Measurements from ENCODE around the gene CELF6. TPM values are rescaled to one million over a fixed set of nuclear protein-coding genes. Genes with fewer than 3 reads are reported as not detected.

CELF6 gene
- polyA plus RNA-seq, 1 donor from 2014 or later: 68.6 TPM

- Histone ChIP-seq H3K4me3 (ENCODE audit: low read length) (no peak overlapping the region), H3K27ac (ENCODE audit: low read length) (no peak overlapping the region), H3F3A (ENCODE audit: insufficient read depth, low read length, poor library complexity, severe bottlenecking) (no peaks in the 10 kb centered on the region), H3K9me2 (ENCODE audit: insufficient read depth, low read length) (no peaks in the 10 kb centered on the region), H2AFZ (ENCODE audit: low read depth, low read length) (no peak overlapping the region), H3K9ac (ENCODE audit: low read length) (no peak overlapping the region), H3K36me3 (ENCODE audit: insufficient read depth, low read length) (no peaks in the 10 kb centered on the region), H3K27me3 (ENCODE audit: insufficient read depth, low read depth, low read length) (no peaks in the 10 kb centered on the region), H3K4me2 (ENCODE audit: low read length) (no peak overlapping the region), H3K9me3 (ENCODE audit: low read length) (no peaks in the 10 kb centered on the region), H3K79me2 (replicated peaks; ENCODE audit: insufficient read depth, low read length) (no peaks in the 10 kb centered on the region), H4K20me1 (ENCODE audit: insufficient read depth) (no peaks in the 10 kb centered on the region)
- TF ChIP-seq REST (IDR thresholded peaks at IDR 0.05; ENCODE audit: borderline replicate concordance): no peak
- TF ChIP-seq, protein P1, sequence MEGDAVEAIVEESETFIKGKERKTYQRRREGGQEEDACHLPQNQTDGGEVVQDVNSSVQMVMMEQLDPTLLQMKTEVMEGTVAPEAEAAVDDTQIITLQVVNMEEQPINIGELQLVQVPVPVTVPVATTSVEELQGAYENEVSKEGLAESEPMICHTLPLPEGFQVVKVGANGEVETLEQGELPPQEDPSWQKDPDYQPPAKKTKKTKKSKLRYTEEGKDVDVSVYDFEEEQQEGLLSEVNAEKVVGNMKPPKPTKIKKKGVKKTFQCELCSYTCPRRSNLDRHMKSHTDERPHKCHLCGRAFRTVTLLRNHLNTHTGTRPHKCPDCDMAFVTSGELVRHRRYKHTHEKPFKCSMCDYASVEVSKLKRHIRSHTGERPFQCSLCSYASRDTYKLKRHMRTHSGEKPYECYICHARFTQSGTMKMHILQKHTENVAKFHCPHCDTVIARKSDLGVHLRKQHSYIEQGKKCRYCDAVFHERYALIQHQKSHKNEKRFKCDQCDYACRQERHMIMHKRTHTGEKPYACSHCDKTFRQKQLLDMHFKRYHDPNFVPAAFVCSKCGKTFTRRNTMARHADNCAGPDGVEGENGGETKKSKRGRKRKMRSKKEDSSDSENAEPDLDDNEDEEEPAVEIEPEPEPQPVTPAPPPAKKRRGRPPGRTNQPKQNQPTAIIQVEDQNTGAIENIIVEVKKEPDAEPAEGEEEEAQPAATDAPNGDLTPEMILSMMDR (IDR thresholded peaks at IDR 0.05; ENCODE audit: poor library complexity, severe bottlenecking): no peak
- TF ChIP-seq SMC3 (conservative IDR thresholded peaks at IDR 0.05; ENCODE audit: poor library complexity): no peak
- TF ChIP-seq MXI1 (conservative IDR thresholded peaks at IDR 0.05; ENCODE audit: poor library complexity, severe bottlenecking): no peak
- TF ChIP-seq TAF1 (IDR thresholded peaks at IDR 0.05; ENCODE audit: low read depth): no peak
- no peak for TF ChIP-seq POLR2AphosphoS5 (IDR thresholded peaks at IDR 0.05)
- no peak for TF ChIP-seq RAD21 (conservative IDR thresholded peaks at IDR 0.05)
- TF ChIP-seq EZH2 (IDR thresholded peaks at IDR 0.05; ENCODE audit: borderline replicate concordance, insufficient read depth, low read length, poor library complexity, severe bottlenecking): no peak
- TF ChIP-seq EP300 (conservative IDR thresholded peaks at IDR 0.05; ENCODE audit: poor library complexity, severe bottlenecking): no peak
Measured at GRCh38 chr15:72239652-72240051, 80.3 kb downstream of the CELF6 start.

DNA sequence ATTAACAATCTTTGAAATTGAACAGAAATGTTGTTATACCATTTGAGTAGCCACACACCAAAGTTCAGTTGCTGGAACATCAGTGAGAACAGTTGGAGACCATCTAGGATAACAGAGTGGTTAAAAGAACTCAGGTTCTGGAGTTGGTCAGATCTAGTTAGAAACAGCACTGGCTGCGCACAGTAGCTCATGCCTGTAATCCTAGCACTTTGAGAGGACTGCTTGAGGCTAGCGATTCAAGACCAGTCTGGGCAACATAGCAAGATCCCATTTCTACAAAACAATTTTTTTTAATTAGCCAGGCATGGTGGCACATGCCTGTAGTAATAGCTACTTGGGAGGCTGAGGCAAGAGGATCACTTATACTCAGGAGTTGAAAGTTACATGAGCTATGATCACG lies 81.4 kb downstream of the CELF6 start:
- no peaks in the 10 kb centered on the region for H4K20me1 ChIP-seq (ENCODE audit: insufficient read depth)
- H3K4me2 ChIP-seq (ENCODE audit: low read length): no peak overlapping the region
- no peaks in the 10 kb centered on the region for H3K79me2 ChIP-seq (replicated peaks; ENCODE audit: insufficient read depth, low read length)
- no peaks in the 10 kb centered on the region for H3K27me3 ChIP-seq (ENCODE audit: insufficient read depth, low read depth, low read length)
- no peak overlapping the region for H3K27ac ChIP-seq (ENCODE audit: low read length)
- H3K9ac ChIP-seq (ENCODE audit: low read length): no peak overlapping the region
- H3K36me3 ChIP-seq (ENCODE audit: insufficient read depth, low read length): no peaks in the 10 kb centered on the region
- no peak overlapping the region for H2AFZ ChIP-seq (ENCODE audit: low read depth, low read length)
- TF ChIP-seq RAD21 (conservative IDR thresholded peaks at IDR 0.05) (no peak), MXI1 (conservative IDR thresholded peaks at IDR 0.05; ENCODE audit: poor library complexity, severe bottlenecking) (no peak), TAF1 (IDR thresholded peaks at IDR 0.05; ENCODE audit: low read depth) (no peak), POLR2AphosphoS5 (IDR thresholded peaks at IDR 0.05) (no peak), EP300 (conservative IDR thresholded peaks at IDR 0.05; ENCODE audit: poor library complexity, severe bottlenecking) (no peak), EZH2 (IDR thresholded peaks at IDR 0.05; ENCODE audit: borderline replicate concordance, insufficient read depth, low read length, poor library complexity, severe bottlenecking) (no peak), REST (IDR thresholded peaks at IDR 0.05; ENCODE audit: borderline replicate concordance) (no peak), SMC3 (conservative IDR thresholded peaks at IDR 0.05; ENCODE audit: poor library complexity) (no peak)
- TF ChIP-seq, protein P1 (IDR thresholded peaks at IDR 0.05; ENCODE audit: poor library complexity, severe bottlenecking): no peak
- H3K4me3 ChIP-seq (ENCODE audit: low read length): no peak overlapping the region
- H3F3A ChIP-seq (ENCODE audit: insufficient read depth, low read length, poor library complexity, severe bottlenecking): no peaks in the 10 kb centered on the region
- no peaks in the 10 kb centered on the region for H3K9me2 ChIP-seq (ENCODE audit: insufficient read depth, low read length)
- H3K9me3 ChIP-seq (ENCODE audit: low read length): no peaks in the 10 kb centered on the region
